Stimulated activated CD4-positive, alpha-beta T cell treated with anti-CD3 and anti-CD28 coated beads, Interleukin-4, amount 100 ng/mL, for 1 hour (primary cell): Measurements from ENCODE around the gene KCNS1.
"Not testable (repeated sequence)": the region's sequence is repeated elsewhere in the genome, so short reads cannot be mapped to it uniquely, and the experiment has no call there.

Experiments
- DNase-seq: peaks from one replicate; pipeline ENCODE4 v3.0.0-alpha.2; 2020

The KCNS1 gene

GRCh38 chr20:45072066-45072465, 28.9 kb downstream of the KCNS1 start:
- no peak for DNase-seq

GRCh38 chr20:45070932-45071632, 29.8 kb downstream of the KCNS1 start:
- DNase-seq, result no peak

GRCh38 chr20:45069261-45069660, 31.7 kb downstream of the KCNS1 start:
- DNase-seq, result no peak

GRCh38 chr20:45067558-45067957, 33.4 kb downstream of the KCNS1 start:
- no peak for DNase-seq

- DNase-seq, result no peak
Measured at GRCh38 chr20:45067087-45067486, 33.8 kb downstream of the KCNS1 start.

- DNase-seq, result no peak
Measured at GRCh38 chr20:45066372-45066771, 34.6 kb downstream of the KCNS1 start.

GRCh38 chr20:45064812-45065211, 36.1 kb downstream of the KCNS1 start:
- DNase-seq, result no peak

GRCh38 chr20:45063107-45063506, 37.8 kb downstream of the KCNS1 start:
- not testable (repeated sequence) for DNase-seq

GRCh38 chr20:45061244-45061643, 39.7 kb downstream of the KCNS1 start:
- DNase-seq, result no peak

- DNase-seq, result no peak
Measured at GRCh38 chr20:45060294-45060693, 40.6 kb downstream of the KCNS1 start.

GRCh38 chr20:45059022-45059728, 41.8 kb downstream of the KCNS1 start:
- DNase-seq, result no peak

GRCh38 chr20:45058168-45058850, 42.6 kb downstream of the KCNS1 start:
- no peak for DNase-seq

GRCh38 chr20:45056473-45057173, 44.3 kb downstream of the KCNS1 start:
- DNase-seq, result no peak

GRCh38 chr20:45055056-45055455, 45.9 kb downstream of the KCNS1 start:
- no peak for DNase-seq

- DNase-seq, result no peak
Measured at GRCh38 chr20:45053430-45054351, 47.2 kb downstream of the KCNS1 start.

- DNase-seq, result no peak
Measured at GRCh38 chr20:45052698-45053429, 48.1 kb downstream of the KCNS1 start.

- no peak for DNase-seq
Measured at GRCh38 chr20:45051204-45052060, 49.5 kb downstream of the KCNS1 start.

GRCh38 chr20:45049904-45050471, 50.9 kb downstream of the KCNS1 start:
- DNase-seq, result no peak

GRCh38 chr20:45049438-45049837, 51.5 kb downstream of the KCNS1 start:
- no peak for DNase-seq

GRCh38 chr20:45047581-45048119, 53.3 kb downstream of the KCNS1 start:
- DNase-seq, result no peak
